Neural cell (in vitro differentiated cells): ENCODE data around the gene ATG7.

ENCODE experiments used
- EP300 ChIP-seq: fragments of 450-650 bp; conservative IDR thresholded peaks from 2 replicates; pipeline ENCODE4 v1.6.1; 2014; ENCODE audit warnings: antibody characterized with exemption, mild to moderate bottlenecking, moderate library complexity; ENCODE audit not compliant: poor library complexity, severe bottlenecking
- EZH2 ChIP-seq: fragments of 200-600, 300-800 bp; shearing (Covaris generic), sonication (generic); IDR thresholded peaks from 2 replicates; pipeline ENCODE4 v1.6.1; 2014; ENCODE audit warnings: antibody characterized with exemption, low read length, borderline replicate concordance, mild to moderate bottlenecking; ENCODE audit not compliant: insufficient read depth, poor library complexity, severe bottlenecking
- MXI1 ChIP-seq: fragments of 450-650 bp; conservative IDR thresholded peaks from 2 replicates; pipeline ENCODE4 v1.6.1; 2014; ENCODE audit warnings: antibody characterized with exemption, mild to moderate bottlenecking; ENCODE audit not compliant: poor library complexity, severe bottlenecking
- POLR2AphosphoS5 ChIP-seq: IDR thresholded peaks from 2 replicates; pipeline ENCODE4 v1.6.1; 2012
- RAD21 ChIP-seq: fragments of 450-650 bp; conservative IDR thresholded peaks from 2 replicates; pipeline ENCODE4 v1.6.1; 2014; ENCODE audit warnings: antibody characterized with exemption, mild to moderate bottlenecking, moderate library complexity
- SMC3 ChIP-seq: fragments of 450-650 bp; conservative IDR thresholded peaks from 2 replicates; pipeline ENCODE4 v1.6.1; 2014; ENCODE audit warnings: antibody characterized with exemption, mild to moderate bottlenecking, moderate library complexity; ENCODE audit not compliant: poor library complexity
- TAF1 ChIP-seq: IDR thresholded peaks from 2 replicates; pipeline ENCODE4 v1.6.1; 2012; ENCODE audit warnings: low read depth
- TF ChIP-seq, protein P1 (sequence below): fragments of 450-650 bp; IDR thresholded peaks from 2 replicates; pipeline ENCODE4 v1.5.1; 2014; ENCODE audit warnings: antibody characterized with exemption, mild to moderate bottlenecking, moderate library complexity; ENCODE audit not compliant: poor library complexity, severe bottlenecking
- TF ChIP-seq, protein P2 (sequence below): IDR thresholded peaks from 2 replicates; pipeline ENCODE4 v1.6.1; 2012; ENCODE audit warnings: borderline replicate concordance

DNA sequence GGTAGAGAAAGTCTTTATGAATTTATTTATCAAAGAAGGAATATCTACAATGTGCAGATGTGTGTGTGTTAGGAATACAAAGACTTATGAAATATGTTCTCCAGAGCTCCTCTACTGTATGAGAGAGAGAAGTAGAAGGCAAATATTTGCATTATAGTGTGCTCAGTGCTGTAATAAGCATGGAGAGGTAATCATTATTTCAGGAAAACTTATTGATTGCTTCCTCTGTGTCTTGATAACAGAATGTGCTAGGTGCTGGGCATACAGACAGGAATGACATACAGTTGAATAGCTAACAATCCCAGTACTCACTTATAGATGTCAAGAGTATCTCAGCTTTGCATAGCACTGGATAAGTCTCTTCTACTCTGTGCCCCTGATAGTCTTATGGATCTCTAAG lies 30.2 kb downstream of the ATG7 start:
- TF ChIP-seq, protein P1, sequence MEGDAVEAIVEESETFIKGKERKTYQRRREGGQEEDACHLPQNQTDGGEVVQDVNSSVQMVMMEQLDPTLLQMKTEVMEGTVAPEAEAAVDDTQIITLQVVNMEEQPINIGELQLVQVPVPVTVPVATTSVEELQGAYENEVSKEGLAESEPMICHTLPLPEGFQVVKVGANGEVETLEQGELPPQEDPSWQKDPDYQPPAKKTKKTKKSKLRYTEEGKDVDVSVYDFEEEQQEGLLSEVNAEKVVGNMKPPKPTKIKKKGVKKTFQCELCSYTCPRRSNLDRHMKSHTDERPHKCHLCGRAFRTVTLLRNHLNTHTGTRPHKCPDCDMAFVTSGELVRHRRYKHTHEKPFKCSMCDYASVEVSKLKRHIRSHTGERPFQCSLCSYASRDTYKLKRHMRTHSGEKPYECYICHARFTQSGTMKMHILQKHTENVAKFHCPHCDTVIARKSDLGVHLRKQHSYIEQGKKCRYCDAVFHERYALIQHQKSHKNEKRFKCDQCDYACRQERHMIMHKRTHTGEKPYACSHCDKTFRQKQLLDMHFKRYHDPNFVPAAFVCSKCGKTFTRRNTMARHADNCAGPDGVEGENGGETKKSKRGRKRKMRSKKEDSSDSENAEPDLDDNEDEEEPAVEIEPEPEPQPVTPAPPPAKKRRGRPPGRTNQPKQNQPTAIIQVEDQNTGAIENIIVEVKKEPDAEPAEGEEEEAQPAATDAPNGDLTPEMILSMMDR, result no peak
- TF ChIP-seq EZH2, result no peak
- TF ChIP-seq, protein P2, sequence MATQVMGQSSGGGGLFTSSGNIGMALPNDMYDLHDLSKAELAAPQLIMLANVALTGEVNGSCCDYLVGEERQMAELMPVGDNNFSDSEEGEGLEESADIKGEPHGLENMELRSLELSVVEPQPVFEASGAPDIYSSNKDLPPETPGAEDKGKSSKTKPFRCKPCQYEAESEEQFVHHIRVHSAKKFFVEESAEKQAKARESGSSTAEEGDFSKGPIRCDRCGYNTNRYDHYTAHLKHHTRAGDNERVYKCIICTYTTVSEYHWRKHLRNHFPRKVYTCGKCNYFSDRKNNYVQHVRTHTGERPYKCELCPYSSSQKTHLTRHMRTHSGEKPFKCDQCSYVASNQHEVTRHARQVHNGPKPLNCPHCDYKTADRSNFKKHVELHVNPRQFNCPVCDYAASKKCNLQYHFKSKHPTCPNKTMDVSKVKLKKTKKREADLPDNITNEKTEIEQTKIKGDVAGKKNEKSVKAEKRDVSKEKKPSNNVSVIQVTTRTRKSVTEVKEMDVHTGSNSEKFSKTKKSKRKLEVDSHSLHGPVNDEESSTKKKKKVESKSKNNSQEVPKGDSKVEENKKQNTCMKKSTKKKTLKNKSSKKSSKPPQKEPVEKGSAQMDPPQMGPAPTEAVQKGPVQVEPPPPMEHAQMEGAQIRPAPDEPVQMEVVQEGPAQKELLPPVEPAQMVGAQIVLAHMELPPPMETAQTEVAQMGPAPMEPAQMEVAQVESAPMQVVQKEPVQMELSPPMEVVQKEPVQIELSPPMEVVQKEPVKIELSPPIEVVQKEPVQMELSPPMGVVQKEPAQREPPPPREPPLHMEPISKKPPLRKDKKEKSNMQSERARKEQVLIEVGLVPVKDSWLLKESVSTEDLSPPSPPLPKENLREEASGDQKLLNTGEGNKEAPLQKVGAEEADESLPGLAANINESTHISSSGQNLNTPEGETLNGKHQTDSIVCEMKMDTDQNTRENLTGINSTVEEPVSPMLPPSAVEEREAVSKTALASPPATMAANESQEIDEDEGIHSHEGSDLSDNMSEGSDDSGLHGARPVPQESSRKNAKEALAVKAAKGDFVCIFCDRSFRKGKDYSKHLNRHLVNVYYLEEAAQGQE, result no peak
- no peak for TF ChIP-seq SMC3
- no peak for TF ChIP-seq MXI1
- no peak for TF ChIP-seq POLR2AphosphoS5
- no peak for TF ChIP-seq TAF1
- no peak for TF ChIP-seq EP300
- no peak for TF ChIP-seq RAD21
